ENCODE data around the gene RYR1.

GRCh38 chr19:38506375-38506722 is 72.9 kb downstream of the RYR1 start:
- TF ChIP-seq, protein P1, sequence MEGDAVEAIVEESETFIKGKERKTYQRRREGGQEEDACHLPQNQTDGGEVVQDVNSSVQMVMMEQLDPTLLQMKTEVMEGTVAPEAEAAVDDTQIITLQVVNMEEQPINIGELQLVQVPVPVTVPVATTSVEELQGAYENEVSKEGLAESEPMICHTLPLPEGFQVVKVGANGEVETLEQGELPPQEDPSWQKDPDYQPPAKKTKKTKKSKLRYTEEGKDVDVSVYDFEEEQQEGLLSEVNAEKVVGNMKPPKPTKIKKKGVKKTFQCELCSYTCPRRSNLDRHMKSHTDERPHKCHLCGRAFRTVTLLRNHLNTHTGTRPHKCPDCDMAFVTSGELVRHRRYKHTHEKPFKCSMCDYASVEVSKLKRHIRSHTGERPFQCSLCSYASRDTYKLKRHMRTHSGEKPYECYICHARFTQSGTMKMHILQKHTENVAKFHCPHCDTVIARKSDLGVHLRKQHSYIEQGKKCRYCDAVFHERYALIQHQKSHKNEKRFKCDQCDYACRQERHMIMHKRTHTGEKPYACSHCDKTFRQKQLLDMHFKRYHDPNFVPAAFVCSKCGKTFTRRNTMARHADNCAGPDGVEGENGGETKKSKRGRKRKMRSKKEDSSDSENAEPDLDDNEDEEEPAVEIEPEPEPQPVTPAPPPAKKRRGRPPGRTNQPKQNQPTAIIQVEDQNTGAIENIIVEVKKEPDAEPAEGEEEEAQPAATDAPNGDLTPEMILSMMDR (conservative IDR thresholded peaks at IDR 0.05; ENCODE audit: low read depth, low read length) = no peak
- TF ChIP-seq EZH2 (IDR thresholded peaks at IDR 0.05; ENCODE audit: low read length, unreplicated experiment) (no peak), EZH2phosphoT487 (IDR thresholded peaks at IDR 0.05; ENCODE audit: borderline replicate concordance, low read length) (no peak)

All from PC-3 (cell line).